A673 (cell line): ENCODE results near the gene TNFSF10. TPM values are rescaled to one million over a fixed set of nuclear protein-coding genes. Genes with fewer than 3 reads are reported as not detected.

Experiments
- BruUV-seq: library from RNA; stranded (reverse); fragments of 400-500 nt; replicated peaks from 2 replicates; lab custom pipeline; 2021; lab: Mats Ljungman, UMichigan
- CTCF ChIA-PET: fragments of 300-600 bp; sonication (Branson Sonifier 250); formaldehyde crosslinking; loops from one replicate; lab custom pipeline; 2022; ENCODE audit warnings: antibody characterized with exemption; lab: Charles Lee
- POLR2A ChIA-PET: fragments of 300-600 bp; sonication (Branson Sonifier 250); formaldehyde crosslinking; loops from one replicate; lab custom pipeline; 2022; ENCODE audit warnings: antibody characterized with exemption; ENCODE audit not compliant: low non-redundant PET; lab: Charles Lee
- DNase-seq: peaks from one replicate; pipeline ENCODE4 v3.0.0-alpha.2; 2015; ENCODE audit warnings: low spot score
- H3K27ac ChIP-seq: fragments of 200-600 bp; sonication (generic); 2 replicates; pipeline ENCODE4 v1.5.1; 2016; ENCODE audit warnings: mixed run types, low read depth, mild to moderate bottlenecking, mixed read lengths, antibody characterized with exemption, low read length; ENCODE audit not compliant: poor library complexity, severe bottlenecking
- H3K27me3 ChIP-seq: fragments of 200-600 bp; sonication (generic); replicated peaks from 2 replicates; pipeline ENCODE4 v1.6.1; 2017; ENCODE audit warnings: mixed run types, low read depth, mild to moderate bottlenecking, mixed read lengths, antibody characterized with exemption, low read length; ENCODE audit not compliant: insufficient read depth, poor library complexity
- H3K36me3 ChIP-seq: fragments of 200-600 bp; sonication (generic); 2 replicates; pipeline ENCODE4 v1.6.1; 2016; ENCODE audit warnings: mixed run types, mild to moderate bottlenecking, mixed read lengths, antibody characterized with exemption, low read length; ENCODE audit not compliant: insufficient read depth, poor library complexity, severe bottlenecking
- H3K4me1 ChIP-seq: fragments of 200-600 bp; sonication (generic); 2 replicates; pipeline ENCODE4 v1.6.1; 2017; ENCODE audit warnings: mixed run types, mild to moderate bottlenecking, mixed read lengths, antibody characterized with exemption, low read length; ENCODE audit not compliant: insufficient read depth, poor library complexity, severe bottlenecking
- H3K4me3 ChIP-seq: fragments of 200-600 bp; sonication (generic); 2 replicates; pipeline ENCODE4 v1.5.1; 2016; ENCODE audit warnings: low read depth, mixed run types, mild to moderate bottlenecking, mixed read lengths, low read length; ENCODE audit not compliant: poor library complexity, severe bottlenecking
- H3K9me3 ChIP-seq: fragments of 200-600 bp; sonication (generic); 2 replicates; pipeline ENCODE4 v1.6.1; 2016; ENCODE audit warnings: mixed run types, low read depth, mild to moderate bottlenecking, mixed read lengths, antibody characterized with exemption, low read length; ENCODE audit not compliant: poor library complexity, severe bottlenecking
- CTCF ChIP-seq: fragments of 300-800, 200-600 bp; sonication (generic); conservative IDR thresholded peaks from 2 replicates; pipeline ENCODE4 v1.5.1; 2017; ENCODE audit warnings: low read depth, mild to moderate bottlenecking, antibody characterized with exemption, low read length, moderate library complexity, mixed read lengths
- EZH2 ChIP-seq: fragments of 200-600 bp; sonication (generic); IDR thresholded peaks from 2 replicates; pipeline ENCODE4 v1.6.1; 2017; ENCODE audit warnings: borderline replicate concordance, low read depth, mild to moderate bottlenecking, mixed read lengths, antibody characterized with exemption, low read length; ENCODE audit not compliant: poor library complexity, severe bottlenecking
- intact Hi-C: fragments of 100-400 bp; cut with micrococcal nuclease; formaldehyde crosslinking; loops from one replicate; pipeline ENCODE4 v1.10.0; 2022; ENCODE audit not compliant: unreplicated experiment
- total RNA-seq: library from RNA; stranded (reverse); gene quantifications from 2 replicates; pipeline ENCODE4 v1.2.3, GENCODE V29; 2021

Gene TNFSF10
- total RNA-seq, 1 experiment from 2014 or later = not detected

- ChIA-PET CTCF (no interaction called here), POLR2A (no interaction called here)
- Histone ChIP-seq H3K9me3 (no peaks in the 10 kb centered on the region), H3K27me3 (no peaks in the 10 kb centered on the region), H3K36me3 (no peaks in the 10 kb centered on the region), H3K4me3 (no peak overlapping the region), H3K4me1 (no peaks in the 10 kb centered on the region), H3K27ac (no peak overlapping the region)
- intact Hi-C loops = no loop called here
- no TSS peak for BruUV-seq
- TF ChIP-seq EZH2 (no peak), CTCF (no peak)
- DNase-seq = no peak
Measured at GRCh38 chr3:172519740-172520139, 3.5 kb downstream of the TNFSF10 start.

- Histone ChIP-seq H3K36me3 (no peaks in the 10 kb centered on the region), H3K9me3 (no peaks in the 10 kb centered on the region), H3K4me1 (no peaks in the 10 kb centered on the region), H3K4me3 (no peak overlapping the region), H3K27ac (no peak overlapping the region), H3K27me3 (no peaks in the 10 kb centered on the region)
- TF ChIP-seq EZH2 (no peak), CTCF (no peak)
- intact Hi-C loops = no loop called here
- ChIA-PET CTCF (no interaction called here), POLR2A (no interaction called here)
- no peak for DNase-seq
- BruUV-seq = no TSS peak
Measured at GRCh38 chr3:172518929-172519640, 4.1 kb downstream of the TNFSF10 start.

GRCh38 chr3:172517859-172518466 lies 5.3 kb downstream of the TNFSF10 start:
- no peaks in the 10 kb centered on the region for H3K4me1 ChIP-seq
- TF ChIP-seq EZH2 = no peak
- TF ChIP-seq CTCF = no peak
- CTCF ChIA-PET = no interaction called here
- DNase-seq = no peak
- no peak overlapping the region for H3K4me3 ChIP-seq
- no peaks in the 10 kb centered on the region for H3K36me3 ChIP-seq
- BruUV-seq = no TSS peak
- H3K27me3 ChIP-seq = no peaks in the 10 kb centered on the region
- H3K9me3 ChIP-seq = no peaks in the 10 kb centered on the region
- intact Hi-C loops = no loop called here
- no peak overlapping the region for H3K27ac ChIP-seq
- POLR2A ChIA-PET = no interaction called here
